Left ventricle myocardium inferior (tissue), 1 donor: ENCODE measurements around the gene PARD3. TPM values are rescaled to one million over a fixed set of nuclear protein-coding genes. Genes with fewer than 3 reads are reported as not detected.
"Not testable (repeated sequence)": the region's sequence is repeated elsewhere in the genome, so short reads cannot be mapped to it uniquely, and the experiment has no call there.

Experiments used
- DNase-seq: peaks from one replicate; pipeline ENCODE4 v3.0.0-alpha.2; 2020
- H3K27ac ChIP-seq: fragments of 200-600 bp; replicated peaks from 2 replicates; pipeline ENCODE4 v1.8.0; 2021
- H3K27me3 ChIP-seq: fragments of 200-600 bp; 2 replicates; pipeline ENCODE4 v1.8.0; 2021; ENCODE audit warnings: low read depth
- H3K36me3 ChIP-seq: fragments of 200-600 bp; 2 replicates; pipeline ENCODE4 v1.8.0; 2021
- H3K4me1 ChIP-seq: fragments of 200-600 bp; 2 replicates; pipeline ENCODE4 v1.8.0; 2021
- H3K4me3 ChIP-seq: fragments of 200-600 bp; 2 replicates; pipeline ENCODE4 v1.8.0; 2021; ENCODE audit warnings: mild to moderate bottlenecking, moderate library complexity
- H3K9me3 ChIP-seq: fragments of 200-600 bp; replicated peaks from 2 replicates; pipeline ENCODE4 v1.8.0; 2021
- CTCF ChIP-seq: fragments of 200-600 bp; IDR thresholded peaks from 2 replicates; pipeline ENCODE4 v1.8.0; 2021; ENCODE audit warnings: antibody characterized with exemption, mild to moderate bottlenecking, borderline replicate concordance
- intact Hi-C: fragments of 100-400 bp; cut with micrococcal nuclease; formaldehyde crosslinking; loops from one replicate; pipeline ENCODE4 v1.11.0; 2022
- total RNA-seq: library from RNA; stranded (reverse); fragmentation: NEBNext Ultra II Directional; extraction: Animal tissue kit (Norgen Biotek cat#: 25700); gene quantifications from one replicate; pipeline ENCODE4 v1.2.1, GENCODE V29; 2021
- donor health status: DM: no; HTN: yes; CAD: no; lungs with severe emphysema.

Gene PARD3
- total RNA-seq, 1 donor from 2014 or later, result 29.6 TPM

GRCh38 chr10:34844448-34844847 lies 29.4 kb upstream of the PARD3 start:
- no peak for TF ChIP-seq CTCF
- intact Hi-C loops, result no loop called here

GRCh38 chr10:34843470-34843869 lies 28.4 kb upstream of the PARD3 start:
- H3K9me3 ChIP-seq, intact Hi-C loops, DNase-seq, H3K36me3 ChIP-seq, H3K27ac ChIP-seq, H3K4me3 ChIP-seq, H3K4me1 ChIP-seq: not testable (repeated sequence)
- peaks cover 23% of the 10 kb centered on the region for H3K27me3 ChIP-seq

More at GRCh38 chr10:34844448-34844847, 29.4 kb upstream of the PARD3 start:
- Histone ChIP-seq H3K27me3 (peaks cover 22% of the 10 kb centered on the region), H3K4me1 (no peaks in the 10 kb centered on the region), H3K36me3 (no peaks in the 10 kb centered on the region), H3K9me3 (no peaks in the 10 kb centered on the region), H3K27ac (no peak overlapping the region), H3K4me3 (no peak overlapping the region)
- no peak for DNase-seq

- TF ChIP-seq CTCF, result no peak
- intact Hi-C loops, result no loop called here
These were observed 23.3 kb upstream of the PARD3 start for GRCh38 chr10:34838366-34838900.

DNA sequence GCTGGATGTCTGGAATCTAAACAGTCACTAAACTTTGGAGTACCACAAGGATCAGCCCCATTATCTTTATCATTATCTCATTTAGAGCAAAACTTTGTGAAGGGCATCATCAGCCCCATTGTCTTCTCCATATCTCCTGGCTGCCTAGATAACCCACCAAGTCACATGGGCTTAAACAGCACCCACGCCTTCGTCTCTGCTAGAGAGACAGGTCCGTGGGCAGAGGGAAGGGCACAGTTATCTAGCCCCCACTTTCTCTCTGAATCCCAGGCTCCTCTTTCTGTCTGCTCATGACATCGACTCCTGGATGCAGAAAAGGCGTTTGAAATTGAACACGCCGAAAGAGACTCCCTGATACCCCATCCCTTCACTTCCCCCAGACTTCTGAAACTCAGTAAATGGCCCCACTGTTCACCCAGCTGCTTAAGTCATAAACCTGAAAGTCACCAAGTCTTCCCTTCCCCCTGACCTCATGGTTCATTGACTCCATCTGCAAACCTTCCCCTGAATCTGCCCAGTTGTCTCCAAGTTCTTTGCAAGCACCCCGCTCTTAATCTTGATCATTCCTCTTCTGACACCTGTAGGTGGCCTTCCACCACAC lies 20.9 kb upstream of the PARD3 start:
- DNase-seq, result no peak
- intact Hi-C loops, result no loop called here
- Histone ChIP-seq H3K9me3 (no peaks in the 10 kb centered on the region), H3K4me3 (no peak overlapping the region), H3K4me1 (no peaks in the 10 kb centered on the region), H3K27ac (no peak overlapping the region), H3K27me3 (peaks cover 18% of the 10 kb centered on the region), H3K36me3 (no peaks in the 10 kb centered on the region)
- TF ChIP-seq CTCF, result no peak

More at GRCh38 chr10:34838366-34838900, 23.3 kb upstream of the PARD3 start:
- DNase-seq, result no peak
- no peaks in the 10 kb centered on the region for H3K4me1 ChIP-seq
- no peak overlapping the region for H3K4me3 ChIP-seq
- H3K9me3 ChIP-seq, result no peaks in the 10 kb centered on the region
- no peaks in the 10 kb centered on the region for H3K36me3 ChIP-seq
- H3K27ac ChIP-seq, result no peak overlapping the region
- peaks cover 23% of the 10 kb centered on the region for H3K27me3 ChIP-seq

DNA sequence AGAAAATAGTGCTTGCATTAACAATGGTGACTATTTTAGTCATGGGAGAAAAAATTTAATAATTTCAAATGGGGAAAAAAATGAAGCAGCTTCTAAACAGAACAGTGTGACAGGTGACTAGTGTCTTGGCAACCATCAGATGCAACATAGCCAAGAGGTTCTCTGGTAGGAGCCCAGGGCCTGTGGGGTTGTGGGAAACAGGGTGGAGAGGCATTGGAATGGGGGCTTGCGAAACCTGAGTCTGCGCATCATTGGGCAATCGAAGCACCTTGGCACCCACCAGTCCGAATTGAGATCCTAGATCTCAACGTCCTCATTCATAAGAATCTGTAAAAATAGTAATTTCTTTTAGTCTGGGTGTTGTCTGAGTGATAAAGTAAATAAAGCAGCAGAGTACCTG lies 19.2 kb upstream of the PARD3 start:
- no peak overlapping the region for H3K4me3 ChIP-seq
- no peaks in the 10 kb centered on the region for H3K36me3 ChIP-seq
- H3K9me3 ChIP-seq, result no peaks in the 10 kb centered on the region
- no peak overlapping the region for H3K27ac ChIP-seq
- no peak for DNase-seq
- peaks cover 7% of the 10 kb centered on the region for H3K27me3 ChIP-seq
- intact Hi-C loops, result no loop called here
- no peaks in the 10 kb centered on the region for H3K4me1 ChIP-seq
- TF ChIP-seq CTCF, result no peak

DNA sequence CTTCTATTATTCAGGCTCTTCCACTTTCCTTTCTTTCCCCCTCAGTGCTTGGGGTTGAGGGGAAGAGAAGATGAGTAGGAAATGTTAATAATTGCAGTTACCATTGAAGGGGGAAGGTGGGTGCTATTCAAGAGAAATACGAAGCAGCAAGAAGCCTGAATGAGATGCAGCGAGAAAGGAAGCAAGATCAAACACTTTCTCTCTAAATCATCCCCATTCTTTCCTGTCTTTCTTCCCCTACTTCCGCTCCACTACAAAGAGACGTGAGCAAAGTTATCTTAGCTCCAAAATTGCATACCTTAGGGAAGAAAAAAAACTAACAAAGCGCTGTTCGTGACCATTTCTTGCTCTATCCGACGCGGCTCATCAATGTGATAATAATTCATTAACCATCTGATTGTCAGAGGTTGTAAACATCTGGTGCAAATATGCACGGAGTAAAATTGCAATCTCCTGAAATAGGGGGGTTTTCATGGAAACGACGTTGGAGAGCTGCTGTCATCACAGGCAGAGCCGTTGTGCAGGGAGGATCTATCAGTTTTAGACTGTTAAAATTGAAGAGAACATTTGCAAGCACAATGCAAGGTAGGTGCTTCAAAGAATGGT lies 15.2 kb upstream of the PARD3 start:
- TF ChIP-seq CTCF, result no peak
- Histone ChIP-seq H3K9me3 (no peaks in the 10 kb centered on the region), H3K27me3 (peaks cover 12% of the 10 kb centered on the region), H3K27ac (no peak overlapping the region), H3K4me1 (no peaks in the 10 kb centered on the region), H3K36me3 (no peaks in the 10 kb centered on the region), H3K4me3 (no peak overlapping the region)
- DNase-seq, result no peak
- intact Hi-C loops, result no loop called here
